HL-60 (cell line): ENCODE results near the gene MINDY1.

Source experiments
- DNase-seq, 2 experiments: peaks; one replicate each; pipeline ENCODE4 v3.0.0-alpha.2; 2010 to 2020; ENCODE audit warnings: low read depth in 1 of 2, low spot score in 1 of 2
- H3K27ac ChIP-seq: fragments of 250-450 bp; sonication (Bioruptor Pico); replicated peaks from 2 replicates; pipeline ENCODE4 v1.5.1; 2020; ENCODE audit warnings: mild to moderate bottlenecking, moderate library complexity
- H3K27me3 ChIP-seq: fragments of 250-450 bp; sonication (Bioruptor Pico); 2 replicates; pipeline ENCODE4 v1.5.1; 2021; ENCODE audit warnings: mild to moderate bottlenecking, moderate library complexity; ENCODE audit not compliant: insufficient read depth, poor library complexity, severe bottlenecking
- H3K4me3 ChIP-seq: replicated peaks from 2 replicates; pipeline ENCODE4 v1.5.1; 2011; ENCODE audit warnings: mild to moderate bottlenecking, control low read depth, low read length; ENCODE audit not compliant: insufficient read depth
- CTCF ChIP-seq: IDR thresholded peaks from one replicate; pipeline ENCODE4 v1.5.1; 2011; ENCODE audit warnings: low read length, control low read depth, inconsistent platforms; ENCODE audit not compliant: insufficient read depth
- GABPA ChIP-seq: IDR thresholded peaks from 2 replicates; pipeline ENCODE4 v1.6.1; 2012; ENCODE audit warnings: low read depth
- POLR2AphosphoS5 ChIP-seq: IDR thresholded peaks from 2 replicates; pipeline ENCODE4 v1.6.1; 2012; ENCODE audit warnings: low read depth
- REST ChIP-seq: IDR thresholded peaks from 2 replicates; pipeline ENCODE4 v1.6.1; 2012; ENCODE audit warnings: low read depth; ENCODE audit not compliant: insufficient replicate concordance
- SPI1 ChIP-seq: IDR thresholded peaks from 2 replicates; pipeline ENCODE4 v1.6.1; 2012; ENCODE audit warnings: low read depth, mild to moderate bottlenecking, borderline replicate concordance

MINDY1 gene

DNA sequence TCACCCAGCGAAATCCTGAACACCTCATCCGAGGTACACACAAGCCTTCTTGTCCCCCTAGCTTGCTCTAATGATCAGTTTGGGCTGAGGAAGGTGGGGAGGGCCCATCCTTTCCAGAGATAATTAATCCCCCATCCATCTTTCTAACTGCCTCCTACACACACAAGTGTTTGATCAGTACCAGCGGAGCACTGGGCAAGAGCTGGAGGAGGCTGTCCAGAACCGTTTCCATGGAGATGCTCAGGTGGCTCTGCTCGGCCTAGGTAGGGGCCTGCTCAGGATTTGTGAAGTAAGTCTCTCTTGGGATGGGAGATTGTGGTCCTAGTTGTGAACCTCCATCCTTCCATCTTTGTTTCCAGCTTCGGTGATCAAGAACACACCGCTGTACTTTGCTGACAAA is 18.8 kb downstream of the MINDY1 start:
- TF ChIP-seq CTCF (no peak), GABPA (no peak), POLR2AphosphoS5 (no peak), SPI1 (no peak), REST (no peak)
- Histone ChIP-seq H3K27ac (no peak overlapping the region), H3K27me3 (no peaks in the 10 kb centered on the region), H3K4me3 (no peak overlapping the region)
- no peak for DNase-seq

DNA sequence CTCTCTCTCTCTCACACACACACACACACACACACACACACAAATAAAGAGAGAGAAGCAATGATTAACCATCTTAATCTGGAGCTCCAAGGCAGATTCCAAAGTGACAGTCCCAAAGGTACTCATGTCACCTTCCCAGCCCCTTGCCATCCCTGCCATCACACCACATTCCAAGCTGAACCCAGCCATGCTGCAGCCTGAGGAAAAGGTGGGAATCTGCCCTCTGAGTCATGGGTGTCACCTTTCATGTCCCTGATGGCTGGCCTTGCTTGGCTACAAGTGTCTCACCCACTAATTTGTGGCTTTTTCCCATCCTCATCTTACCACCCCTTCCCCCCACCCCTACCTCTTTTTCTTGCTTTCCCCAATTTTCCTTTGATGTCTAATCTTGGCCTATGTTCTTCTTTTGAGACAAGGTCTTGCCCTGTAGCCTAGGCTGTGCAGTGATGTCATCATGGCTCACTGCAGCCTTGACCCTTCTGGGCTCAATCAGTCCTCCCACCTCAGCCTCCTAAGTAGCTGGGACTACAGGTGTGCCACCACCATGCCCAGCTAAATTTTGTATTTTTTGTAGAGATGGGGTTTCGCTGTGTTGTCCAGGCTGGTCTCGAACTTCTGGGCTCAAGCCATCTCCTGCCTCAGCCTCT is 21.4 kb downstream of the MINDY1 start:
- no peak for DNase-seq
- TF ChIP-seq SPI1 (no peak), REST (no peak), POLR2AphosphoS5 (no peak), GABPA (no peak), CTCF (no peak)
- Histone ChIP-seq H3K27ac (no peak overlapping the region), H3K4me3 (no peak overlapping the region), H3K27me3 (no peaks in the 10 kb centered on the region)

DNA sequence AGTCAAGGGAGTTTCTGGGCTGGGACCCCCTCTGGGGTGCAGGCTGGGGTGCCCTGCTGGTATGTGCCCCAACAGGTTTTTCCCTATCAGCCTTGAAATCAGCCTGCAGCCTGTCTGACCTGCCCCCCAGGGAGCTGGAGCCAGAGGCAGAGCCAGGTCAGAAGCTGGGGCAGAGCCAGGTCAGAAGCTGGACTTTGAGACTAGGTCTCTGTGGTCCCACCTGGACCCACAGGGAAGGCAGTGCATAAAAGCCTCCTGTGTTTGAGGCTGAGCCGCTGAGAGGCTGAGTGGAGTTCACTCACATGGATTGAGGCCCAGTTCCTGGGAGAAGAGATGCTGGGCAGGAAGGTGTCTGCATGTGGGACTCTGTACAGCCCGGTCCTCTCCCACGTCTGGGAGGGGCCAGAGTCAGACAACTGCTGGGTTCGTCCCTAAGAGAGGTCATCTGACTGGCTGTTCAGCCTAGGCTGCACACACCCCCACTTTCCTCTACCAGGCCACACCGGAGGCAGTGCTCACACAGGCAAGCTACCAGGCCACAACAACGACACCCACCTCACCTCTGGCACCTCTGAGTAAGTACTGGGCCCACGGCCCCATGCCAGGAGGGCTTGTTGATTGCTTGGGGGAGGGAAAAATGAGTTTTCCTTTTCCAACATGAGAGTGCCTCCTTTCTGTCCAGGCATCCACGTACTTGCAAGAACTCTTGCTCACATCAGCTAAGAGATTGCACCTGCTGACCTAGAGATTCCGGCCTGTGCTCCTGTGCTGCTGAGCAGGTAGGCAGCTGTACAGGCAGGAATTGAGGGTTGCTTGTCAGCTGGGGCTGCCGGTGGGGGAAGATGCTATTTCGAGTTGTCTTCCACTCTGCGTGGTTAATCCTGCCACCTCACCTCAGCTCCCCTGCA is 24.6 kb downstream of the MINDY1 start, which contains the start of gene ANXA9:
TSS of gene ANXA9 (plus strand) at position 488 of the 908 bp plus-strand sequence. CDS start 814 bp downstream, outside the sequence.
- no peak for DNase-seq
- Histone ChIP-seq H3K27me3 (no peaks in the 10 kb centered on the region), H3K4me3 (no peak within 1 kb of the TSS), H3K27ac (no peak within 1 kb of the TSS)
- TF ChIP-seq REST (no peak), GABPA (no peak), CTCF (no peak), SPI1 (no peak), POLR2AphosphoS5 (no peak)
